D721Med (cell line): ENCODE data around the gene ANXA9.

Experiments
- DNase-seq: peaks from one replicate; pipeline ENCODE4 v3.0.0; 2011; ENCODE audit warnings: low spot score; ENCODE audit not compliant: insufficient read length
- FAIRE-seq: peaks from 2 replicates; lab custom pipeline; 2011; peaks lifted over from hg19 to GRCh38; lab: Jason Lieb, UNC
- TF ChIP-seq, protein P1 (sequence below): IDR thresholded peaks from 2 replicates; pipeline ENCODE4 v1.5.1; 2012; ENCODE audit warnings: mild to moderate bottlenecking, control low read depth; ENCODE audit not compliant: insufficient read depth; ENCODE audit errors: missing control alignments

ANXA9 gene

DNA sequence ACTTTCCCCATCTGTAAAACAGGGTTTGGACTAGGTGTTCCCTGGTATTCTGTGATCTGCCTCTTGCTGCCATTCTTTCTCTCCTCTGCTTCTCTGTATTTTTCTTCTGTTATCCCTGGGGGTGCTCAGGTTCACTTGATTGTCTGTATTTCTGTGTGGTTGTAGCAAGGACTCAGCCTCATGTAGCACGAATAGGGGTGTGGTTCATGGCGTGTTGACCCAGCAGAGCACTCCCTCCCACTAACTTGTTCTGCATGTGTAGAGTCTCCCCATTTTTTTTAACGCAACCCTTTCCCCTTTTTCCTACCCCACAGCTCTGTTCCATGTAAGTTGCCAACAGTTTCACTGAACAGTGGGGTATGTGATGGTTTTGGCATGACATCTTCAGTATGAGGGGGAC lies 53.1 kb downstream of the ANXA9 start:
- TF ChIP-seq, protein P1, sequence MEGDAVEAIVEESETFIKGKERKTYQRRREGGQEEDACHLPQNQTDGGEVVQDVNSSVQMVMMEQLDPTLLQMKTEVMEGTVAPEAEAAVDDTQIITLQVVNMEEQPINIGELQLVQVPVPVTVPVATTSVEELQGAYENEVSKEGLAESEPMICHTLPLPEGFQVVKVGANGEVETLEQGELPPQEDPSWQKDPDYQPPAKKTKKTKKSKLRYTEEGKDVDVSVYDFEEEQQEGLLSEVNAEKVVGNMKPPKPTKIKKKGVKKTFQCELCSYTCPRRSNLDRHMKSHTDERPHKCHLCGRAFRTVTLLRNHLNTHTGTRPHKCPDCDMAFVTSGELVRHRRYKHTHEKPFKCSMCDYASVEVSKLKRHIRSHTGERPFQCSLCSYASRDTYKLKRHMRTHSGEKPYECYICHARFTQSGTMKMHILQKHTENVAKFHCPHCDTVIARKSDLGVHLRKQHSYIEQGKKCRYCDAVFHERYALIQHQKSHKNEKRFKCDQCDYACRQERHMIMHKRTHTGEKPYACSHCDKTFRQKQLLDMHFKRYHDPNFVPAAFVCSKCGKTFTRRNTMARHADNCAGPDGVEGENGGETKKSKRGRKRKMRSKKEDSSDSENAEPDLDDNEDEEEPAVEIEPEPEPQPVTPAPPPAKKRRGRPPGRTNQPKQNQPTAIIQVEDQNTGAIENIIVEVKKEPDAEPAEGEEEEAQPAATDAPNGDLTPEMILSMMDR = no peak
- FAIRE-seq = no peak
- no peak for DNase-seq

DNA sequence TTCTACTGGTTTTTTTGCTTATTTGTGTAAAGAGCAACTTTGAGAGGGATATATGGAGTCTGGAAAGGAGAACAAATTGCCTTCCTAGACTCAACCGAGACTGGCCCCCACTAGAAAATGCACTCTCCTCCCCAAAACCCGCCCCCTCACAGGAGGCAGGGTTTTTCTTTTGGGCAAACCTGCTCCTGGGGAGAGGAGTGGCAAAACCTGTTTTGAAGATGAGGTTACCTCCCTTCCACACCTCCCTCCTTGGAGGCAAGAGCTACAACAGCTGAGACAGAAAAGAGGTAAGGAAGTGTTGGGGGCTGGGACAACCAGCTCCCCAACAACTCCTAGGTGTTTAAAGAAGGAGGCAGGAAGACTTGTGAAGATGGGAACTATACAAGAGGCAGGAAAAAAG lies 54.3 kb downstream of the ANXA9 start, which contains the start of gene BNIPL:
Gene BNIPL (plus strand): TSS at position 231 of the 400 bp plus-strand sequence. CDS start 140 bp downstream, at position 371.
- FAIRE-seq (no peak), DNase-seq (no peak)
- TF ChIP-seq, protein P1 = no peak

DNA sequence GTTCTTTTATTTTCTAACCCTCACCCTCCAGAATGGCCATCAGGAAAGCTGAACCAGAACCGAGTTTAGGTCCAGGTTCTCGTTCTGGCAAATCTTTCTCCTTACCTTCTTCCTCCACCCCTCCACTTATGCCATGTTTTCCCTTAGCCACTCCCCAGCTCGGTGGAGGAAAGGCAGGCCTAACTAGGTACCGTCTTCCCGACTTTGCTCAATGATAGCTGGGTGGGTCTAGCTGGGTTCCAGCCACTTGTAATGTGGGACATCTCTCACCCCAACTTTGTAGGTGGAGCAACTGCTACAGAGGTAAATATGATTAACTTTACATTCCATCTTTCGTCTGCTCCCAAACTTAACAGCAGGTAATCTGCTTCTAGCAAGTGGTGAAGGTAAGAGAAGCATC lies 54.9 kb downstream of the ANXA9 start:
- no peak for DNase-seq
- TF ChIP-seq, protein P1 = no peak
- no peak for FAIRE-seq

DNA sequence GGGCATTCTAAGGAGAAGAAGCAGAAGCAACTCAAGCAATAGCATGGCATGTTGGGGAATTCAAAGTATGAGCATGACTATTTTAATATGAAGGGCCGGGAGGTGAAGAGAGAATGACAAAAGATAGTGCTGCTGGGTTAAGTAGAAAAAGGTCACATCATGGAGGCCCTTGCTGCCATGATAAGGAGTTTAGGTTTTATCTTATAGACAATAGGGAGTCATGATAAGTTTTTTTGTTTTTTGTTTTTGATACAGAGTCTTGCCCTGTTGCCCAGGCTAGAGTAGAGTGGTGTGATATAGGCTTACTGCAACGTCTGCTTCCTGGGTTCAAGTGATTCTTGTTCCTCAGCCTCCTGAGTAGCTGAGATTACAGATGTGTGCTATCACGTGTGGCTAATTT lies 57.4 kb downstream of the ANXA9 start:
- DNase-seq (no peak), FAIRE-seq (no peak)
- TF ChIP-seq, protein P1 = no peak

DNA sequence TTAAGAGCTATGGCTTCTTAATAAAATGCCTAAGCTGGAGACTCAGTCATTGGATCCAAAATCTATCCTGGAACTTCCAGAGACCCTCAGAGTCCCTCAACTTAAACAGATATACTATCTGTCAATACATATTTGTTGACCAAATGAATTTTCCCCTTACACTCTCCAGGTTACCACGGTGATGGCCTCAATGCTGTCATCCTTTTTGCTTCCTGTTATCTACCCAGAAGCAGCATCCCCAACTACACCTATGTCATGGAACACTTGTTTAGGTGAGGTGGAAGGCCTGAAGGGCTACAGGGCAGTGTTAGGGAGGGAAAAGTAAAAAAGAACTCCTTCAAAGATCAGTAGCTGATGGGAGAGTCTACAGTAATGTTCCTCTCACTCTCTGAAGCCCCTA lies 61.1 kb downstream of the ANXA9 start:
- FAIRE-seq (no peak), DNase-seq (no peak)
- TF ChIP-seq, protein P1 = no peak
